Thymus (tissue), 11 donors: Measurements from ENCODE around the gene SCN1B. TPM values are rescaled to one million over a fixed set of nuclear protein-coding genes. Genes with fewer than 3 reads are reported as not detected.

Source experiments
- DNase-seq, 9 donors: peaks; one replicate each; pipeline ENCODE4 v3.0.0-alpha.2; 2013; ENCODE audit warnings: low spot score in 9 of 9, low read depth in 6 of 9, missing footprints in 1 of 9
- H3K27ac ChIP-seq, 2 donors: one replicate each; pipeline ENCODE4 v1.5.1; 2013; ENCODE audit warnings: control low read depth in 1 of 2, low read depth in 1 of 2, low read length in 1 of 2, mild to moderate bottlenecking in 1 of 2, moderate library complexity in 1 of 2
- H3K27me3 ChIP-seq, 2 donors: one replicate each; pipeline ENCODE4 v1.5.1; 2013; ENCODE audit warnings: low read length in 1 of 2; ENCODE audit not compliant: control insufficient read depth in 2 of 2, insufficient read depth in 1 of 2
- H3K36me3 ChIP-seq, 2 donors: one replicate each; pipeline ENCODE4 v1.5.1; 2013; ENCODE audit warnings: low read length in 1 of 2, mild to moderate bottlenecking in 1 of 2, moderate library complexity in 1 of 2; ENCODE audit not compliant: control insufficient read depth in 2 of 2, insufficient read depth in 2 of 2
- H3K4me1 ChIP-seq, 2 donors: one replicate each; pipeline ENCODE4 v1.5.1; 2013; ENCODE audit warnings: low read length in 2 of 2; ENCODE audit not compliant: control insufficient read depth in 2 of 2, insufficient read depth in 2 of 2
- H3K4me3 ChIP-seq, 2 donors: one replicate each; pipeline ENCODE4 v1.5.1; 2013; ENCODE audit warnings: low read length in 2 of 2, control low read depth in 1 of 2, mild to moderate bottlenecking in 1 of 2
- H3K9me3 ChIP-seq, 2 donors: one replicate each; pipeline ENCODE4 v1.5.1; 2013; ENCODE audit warnings: low read length in 1 of 2, mild to moderate bottlenecking in 1 of 2; ENCODE audit not compliant: control insufficient read depth in 2 of 2, insufficient read depth in 1 of 2
- WGBS: extraction: QIAGEN DNeasy Blood & Tissue Kit; methylation state at CpG from one replicate; pipeline ENCODE4 v1.1.7; 2013; 5-methylcytosine and 5-hydroxymethylcytosine counted together
- polyA plus RNA-seq: library from polyadenylated mRNA; stranded (reverse); fragments of 200-250 nt; gene quantifications from one replicate; pipeline ENCODE4 v1.2.3, GENCODE V29; 2013
- total RNA-seq: library from RNA; stranded (reverse); fragments of 120-200 nt; gene quantifications from one replicate; pipeline ENCODE4 v1.2.4, GENCODE V29; 2013
- donor health status: healthy.

SCN1B gene
- total and polyA plus RNA-seq, 2 donors, result 0.28 to 3.4 TPM

GRCh38 chr19:35061583-35062373 lies 31.5 kb downstream of the SCN1B start:
- Histone ChIP-seq H3K27ac (no peak overlapping the region), H3K36me3 (no peaks in the 10 kb centered on the region), H3K4me3 (no peak overlapping the region), H3K4me1 (peaks cover 0 to 1% of the 10 kb centered on the region in 2 donors), H3K27me3 (peaks cover 0 to 2% of the 10 kb centered on the region in 2 donors), H3K9me3 (no peaks in the 10 kb centered on the region)
- DNase-seq, result no peak
- WGBS, result 88% methylated on average over 7 of the region's 7 CpGs

GRCh38 chr19:35062942-35063341 lies 32.7 kb downstream of the SCN1B start:
- H3K4me3 ChIP-seq, result no peak overlapping the region
- no peaks in the 10 kb centered on the region for H3K9me3 ChIP-seq
- WGBS, result 96% methylated on average over 7 of the region's 7 CpGs
- no peaks in the 10 kb centered on the region for H3K36me3 ChIP-seq
- no peak for DNase-seq
- H3K27me3 ChIP-seq, result peaks cover 0 to 2% of the 10 kb centered on the region in 2 donors
- H3K4me1 ChIP-seq, result peaks cover 0 to 4% of the 10 kb centered on the region in 2 donors
- no peak overlapping the region for H3K27ac ChIP-seq

GRCh38 chr19:35063940-35064818 lies 33.9 kb downstream of the SCN1B start:
- peaks cover 0 to 2% of the 10 kb centered on the region in 2 donors for H3K27me3 ChIP-seq
- peaks cover 0 to 4% of the 10 kb centered on the region in 2 donors for H3K4me1 ChIP-seq
- H3K9me3 ChIP-seq, result no peaks in the 10 kb centered on the region
- 91% methylated on average over 10 of the region's 10 CpGs for WGBS
- no peak overlapping the region for H3K27ac ChIP-seq
- DNase-seq, result no peak
- no peaks in the 10 kb centered on the region for H3K36me3 ChIP-seq
- H3K4me3 ChIP-seq, result no peak overlapping the region

- Histone ChIP-seq H3K27me3 (peaks cover 0 to 3% of the 10 kb centered on the region in 2 donors), H3K27ac (no peak overlapping the region), H3K4me3 (no peak overlapping the region), H3K36me3 (no peaks in the 10 kb centered on the region), H3K9me3 (peaks cover 0 to under 1% of the 10 kb centered on the region in 2 donors), H3K4me1 (peaks cover 0 to 4% of the 10 kb centered on the region in 2 donors)
- 95% methylated on average over 10 of the region's 10 CpGs for WGBS
- no peak for DNase-seq
Measured at GRCh38 chr19:35065574-35065973, 35.3 kb downstream of the SCN1B start.

GRCh38 chr19:35066121-35066520 lies 35.9 kb downstream of the SCN1B start:
- Histone ChIP-seq H3K4me3 (no peak overlapping the region), H3K4me1 (peaks cover 0 to 4% of the 10 kb centered on the region in 2 donors), H3K27ac (no peak overlapping the region), H3K9me3 (peaks cover 0 to 1% of the 10 kb centered on the region in 2 donors), H3K27me3 (peaks cover 0 to 3% of the 10 kb centered on the region in 2 donors), H3K36me3 (no peaks in the 10 kb centered on the region)
- 94% methylated on average over 15 of the region's 15 CpGs for WGBS
- no peak for DNase-seq

GRCh38 chr19:35066691-35067563 lies 36.7 kb downstream of the SCN1B start:
- H3K27me3 ChIP-seq, result peaks cover 0 to 3% of the 10 kb centered on the region in 2 donors
- H3K4me1 ChIP-seq, result peaks cover 0 to 4% of the 10 kb centered on the region in 2 donors
- DNase-seq, result peak in 8 of 9 donors; percentile 47 to 85 (median 64)
- H3K36me3 ChIP-seq, result no peaks in the 10 kb centered on the region
- 17% methylated on average over 14 of the region's 14 CpGs for WGBS
- H3K27ac ChIP-seq, result no peak overlapping the region
- no peak overlapping the region for H3K4me3 ChIP-seq
- peaks cover 0 to 1% of the 10 kb centered on the region in 2 donors for H3K9me3 ChIP-seq

GRCh38 chr19:35068941-35069634 lies 38.8 kb downstream of the SCN1B start:
- H3K4me3 ChIP-seq, result no peak overlapping the region
- peaks cover 0 to 1% of the 10 kb centered on the region in 2 donors for H3K9me3 ChIP-seq
- no peaks in the 10 kb centered on the region for H3K36me3 ChIP-seq
- H3K27me3 ChIP-seq, result peaks cover 0 to 2% of the 10 kb centered on the region in 2 donors
- 93% methylated on average over 10 of the region's 10 CpGs for WGBS
- H3K4me1 ChIP-seq, result peaks cover 0 to 4% of the 10 kb centered on the region in 2 donors
- H3K27ac ChIP-seq, result no peak overlapping the region
- DNase-seq, result no peak

GRCh38 chr19:35069696-35070095 lies 39.4 kb downstream of the SCN1B start:
- Histone ChIP-seq H3K4me3 (no peak overlapping the region), H3K27ac (no peak overlapping the region), H3K27me3 (peaks cover 0 to 2% of the 10 kb centered on the region in 2 donors), H3K36me3 (no peaks in the 10 kb centered on the region), H3K9me3 (peaks cover 0 to 1% of the 10 kb centered on the region in 2 donors), H3K4me1 (peaks cover 0 to 4% of the 10 kb centered on the region in 2 donors)
- 88% methylated on average over 1 of the region's 1 CpG for WGBS
- DNase-seq, result no peak
